GM18507 (cell line): ENCODE data around the gene PACC1.

ENCODE experiments used
- DNase-seq: peaks from one replicate; pipeline ENCODE4 v3.0.0; 2011; ENCODE audit warnings: low read depth; ENCODE audit not compliant: insufficient read length; ENCODE audit errors: extremely low spot score
- FAIRE-seq: peaks from 2 replicates; lab custom pipeline; 2011; peaks lifted over from hg19 to GRCh38; lab: Jason Lieb, UNC

Gene PACC1

GRCh38 chr1:212414328-212415106, at the start of gene PACC1:
PACC1 (minus strand) TSS chr1:212414886; CDS start chr1:212414757, 129 bp downstream.
- peak; percentile 94 for FAIRE-seq
- DNase-seq: peak; percentile 99

GRCh38 chr1:212463565-212464285, 49.0 kb upstream of the PACC1 start:
- FAIRE-seq: no peak
- DNase-seq: no peak

- FAIRE-seq: no peak
These were observed 47.4 kb upstream of the PACC1 start for GRCh38 chr1:212461916-212462660.

DNA sequence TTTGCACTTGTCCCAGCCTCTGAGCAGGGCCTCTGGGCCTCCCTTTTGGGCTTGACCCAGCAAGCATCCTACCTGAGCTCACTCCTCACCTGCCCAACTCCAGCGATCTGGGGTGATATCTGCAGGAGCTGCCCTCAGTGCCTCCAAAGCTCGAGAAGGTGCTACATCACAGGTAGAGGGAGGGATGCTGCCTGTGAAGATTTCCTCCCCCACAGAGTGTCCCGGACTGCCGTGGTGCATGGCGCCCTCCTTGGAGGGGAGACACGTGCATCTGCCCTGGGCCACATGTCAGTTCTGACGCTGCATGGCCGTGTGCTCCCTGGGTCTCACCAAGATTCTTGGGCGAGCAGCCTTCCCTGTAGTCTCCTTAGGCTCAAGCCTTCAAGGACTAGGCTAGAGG, 45.7 kb upstream of the PACC1 start:
- DNase-seq (no peak), FAIRE-seq (no peak)

More at GRCh38 chr1:212461916-212462660, 47.4 kb upstream of the PACC1 start:
- DNase-seq: no peak

- FAIRE-seq: no peak
- no peak for DNase-seq
These were observed 45.0 kb upstream of the PACC1 start for GRCh38 chr1:212459656-212460055.

DNA sequence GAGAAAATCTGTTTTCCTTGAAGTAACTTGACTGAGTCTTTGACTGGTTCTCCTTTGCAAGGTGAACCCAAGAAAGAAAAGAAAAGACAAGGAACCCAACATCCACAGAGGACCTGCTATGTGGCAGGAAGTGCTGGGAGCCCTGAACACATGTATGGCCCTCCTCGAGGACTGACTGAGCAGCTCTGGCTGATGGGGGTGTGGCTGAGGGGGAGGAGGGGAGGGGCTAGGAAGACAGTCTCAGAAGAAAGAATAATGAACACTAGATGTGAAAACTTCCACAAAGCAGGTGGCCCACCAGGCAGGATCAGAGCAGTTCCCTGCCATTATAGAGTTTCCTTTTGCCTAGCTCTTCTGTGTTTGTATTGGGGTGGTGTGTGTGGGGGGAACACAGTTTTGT, 44.1 kb upstream of the PACC1 start:
- no peak for FAIRE-seq
- no peak for DNase-seq

DNA sequence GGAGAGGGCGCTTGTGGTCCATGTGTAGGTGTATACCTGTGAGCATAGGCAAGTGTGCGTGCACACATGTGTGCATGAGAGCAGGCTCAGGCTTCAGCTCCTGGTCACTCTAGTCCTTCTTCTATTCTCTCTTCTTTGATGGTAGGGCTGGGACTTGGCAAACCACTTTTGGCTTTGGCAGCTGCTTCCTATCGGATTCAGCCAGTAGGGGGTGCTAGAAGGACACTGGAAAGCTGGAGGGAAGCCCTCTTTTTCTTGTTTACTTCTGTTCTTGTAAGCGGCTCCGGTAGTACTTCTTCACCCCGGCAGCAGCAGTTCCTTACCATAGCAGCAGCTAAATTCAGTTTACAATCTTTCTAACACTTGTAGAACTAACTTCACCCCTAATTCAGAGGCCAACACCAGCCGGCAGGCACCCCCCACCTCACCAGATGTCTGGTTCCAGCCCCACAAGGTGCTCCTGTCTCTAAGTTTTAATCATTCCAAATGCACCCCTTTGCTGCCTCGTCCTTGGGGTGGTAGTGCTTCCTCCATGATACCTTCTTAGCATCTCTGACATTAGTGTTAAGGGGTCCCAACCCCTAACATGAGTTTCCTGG, 43.2 kb upstream of the PACC1 start:
- DNase-seq (peak; percentile 26), FAIRE-seq (peak; percentile 55)

GRCh38 chr1:212455803-212456528, 41.3 kb upstream of the PACC1 start:
- DNase-seq: peak; percentile 63
- FAIRE-seq: peak; percentile 80

DNA sequence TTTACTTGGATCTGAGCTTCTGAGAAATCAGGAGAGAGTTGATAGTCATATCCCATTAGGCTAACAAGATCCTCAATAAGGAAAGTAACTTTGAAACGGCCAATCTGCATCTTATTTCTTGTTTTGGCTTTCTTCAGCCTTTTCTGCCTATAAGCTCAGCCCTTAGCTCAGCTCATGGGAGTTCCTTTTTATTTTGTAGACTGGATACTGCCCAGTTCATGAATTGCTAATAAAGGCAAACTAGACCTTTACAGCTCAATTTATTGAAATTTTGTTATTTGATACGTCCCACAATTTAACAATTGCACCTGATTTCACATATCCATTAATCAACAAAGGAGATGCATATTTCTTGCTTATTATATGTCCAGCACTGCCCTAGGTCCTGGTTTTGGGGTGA, 40.7 kb upstream of the PACC1 start:
- no peak for FAIRE-seq
- DNase-seq: no peak

DNA sequence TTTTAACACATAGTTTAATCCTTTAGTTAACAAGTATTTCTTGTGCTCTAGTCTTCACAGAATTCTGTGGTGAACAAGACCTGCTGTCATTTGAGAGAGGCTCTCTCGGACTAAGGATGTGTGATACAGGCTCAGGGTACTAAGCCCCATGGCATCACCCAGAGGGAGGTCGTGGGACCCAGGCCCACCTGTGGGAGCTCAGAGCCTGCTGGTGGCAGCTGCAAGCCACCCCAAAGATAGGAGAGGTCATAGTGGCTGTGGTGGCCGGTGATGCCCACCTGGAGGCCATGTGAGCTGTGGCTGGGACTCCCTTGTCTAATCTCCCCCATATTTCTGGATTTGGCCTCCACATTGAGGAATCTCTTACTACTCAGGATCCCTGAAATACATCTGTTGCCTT, 40.1 kb upstream of the PACC1 start:
- DNase-seq (no peak), FAIRE-seq (no peak)

GRCh38 chr1:212453156-212453857, 38.6 kb upstream of the PACC1 start:
- DNase-seq (no peak), FAIRE-seq (no peak)

DNA sequence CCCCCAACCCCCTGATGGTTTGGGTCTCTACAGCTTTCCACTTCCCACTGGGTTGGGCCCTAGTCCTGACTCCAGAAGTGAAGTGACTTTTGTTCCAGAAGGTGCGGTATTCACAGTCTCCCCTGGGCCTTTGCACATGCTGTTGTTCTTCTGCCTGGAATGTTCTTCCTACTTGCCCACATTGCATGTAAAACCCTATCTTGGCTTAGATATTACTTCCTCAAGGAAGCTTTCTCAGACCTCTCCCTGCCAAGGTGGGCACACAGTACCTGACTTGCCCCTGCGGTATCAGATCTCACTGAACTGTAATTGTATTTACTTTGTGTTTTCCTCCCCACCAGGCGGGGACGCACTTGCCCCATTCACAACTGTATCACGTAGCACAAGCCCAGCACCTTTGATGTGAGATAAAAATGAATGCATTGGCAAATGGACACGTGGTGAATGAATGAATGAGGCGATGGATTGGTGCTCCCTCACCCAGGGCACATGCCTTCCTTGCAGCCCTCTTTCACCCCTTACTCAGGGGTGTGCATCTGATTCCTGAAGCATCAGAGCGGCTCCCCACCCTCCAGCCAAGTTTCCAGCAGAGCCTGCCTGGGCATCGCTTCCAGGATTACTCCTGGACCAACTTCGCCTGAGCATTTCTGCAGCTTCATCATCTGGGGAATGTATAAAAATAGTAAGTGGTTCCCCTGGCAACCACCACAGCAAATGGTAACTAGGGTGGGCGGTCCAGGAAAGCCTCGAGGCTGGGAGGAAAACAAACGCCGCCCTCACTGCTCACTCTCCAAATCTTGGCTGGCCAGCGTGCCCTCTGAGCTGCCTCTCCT, 37.9 kb upstream of the PACC1 start:
- FAIRE-seq: no peak

GRCh38 chr1:212451416-212452322, 37.0 kb upstream of the PACC1 start:
- FAIRE-seq: no peak
- DNase-seq: no peak

More for the DNA sequence above, 37.9 kb upstream of the PACC1 start:
- no peak for DNase-seq

DNA sequence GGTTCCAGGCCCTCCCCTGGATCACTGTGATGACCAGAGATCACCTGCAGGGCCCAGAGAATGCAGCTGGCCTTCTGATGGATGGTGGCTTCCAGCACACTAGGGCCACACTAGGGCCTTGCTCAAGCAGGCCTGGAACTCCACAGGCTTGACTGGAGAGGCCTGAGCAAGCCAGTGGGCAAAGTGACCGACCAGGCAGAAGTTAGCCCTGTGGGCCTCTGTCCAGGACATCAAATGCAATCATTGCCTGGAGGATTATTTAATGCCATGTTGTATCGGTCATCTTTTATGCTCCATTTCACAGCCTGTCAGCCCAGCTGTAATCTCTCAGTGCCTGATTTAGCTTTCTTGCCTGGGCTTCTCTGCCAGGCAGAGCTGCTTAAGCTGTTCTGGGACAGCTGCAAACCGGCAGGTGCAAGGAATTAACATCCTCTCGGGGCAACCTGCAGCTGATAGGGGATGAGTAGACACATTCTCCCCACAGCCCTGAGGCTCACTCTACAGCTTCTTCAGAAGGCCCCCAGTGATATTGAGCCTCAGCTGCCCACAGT, 35.7 kb upstream of the PACC1 start:
- FAIRE-seq (no peak), DNase-seq (no peak)

DNA sequence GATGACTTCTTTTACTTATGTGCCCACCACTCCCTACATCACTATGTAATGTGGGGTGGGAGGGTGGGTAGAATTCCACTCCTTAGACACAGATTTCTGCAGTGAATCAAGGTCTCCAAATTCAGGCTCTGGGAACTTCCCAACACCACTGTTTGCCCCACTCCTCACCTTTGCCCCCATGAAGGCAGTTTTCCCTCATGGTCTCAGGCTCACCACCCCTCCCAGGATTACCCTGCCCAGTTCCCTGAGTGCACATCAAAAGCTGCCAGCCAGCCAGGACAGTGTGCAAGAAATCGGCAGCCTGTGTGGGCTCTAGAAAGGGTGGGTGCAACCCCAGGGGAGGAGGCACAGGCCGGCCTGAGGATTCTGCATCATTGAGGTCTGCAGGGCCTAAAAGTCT, 32.8 kb upstream of the PACC1 start:
- no peak for DNase-seq

DNA sequence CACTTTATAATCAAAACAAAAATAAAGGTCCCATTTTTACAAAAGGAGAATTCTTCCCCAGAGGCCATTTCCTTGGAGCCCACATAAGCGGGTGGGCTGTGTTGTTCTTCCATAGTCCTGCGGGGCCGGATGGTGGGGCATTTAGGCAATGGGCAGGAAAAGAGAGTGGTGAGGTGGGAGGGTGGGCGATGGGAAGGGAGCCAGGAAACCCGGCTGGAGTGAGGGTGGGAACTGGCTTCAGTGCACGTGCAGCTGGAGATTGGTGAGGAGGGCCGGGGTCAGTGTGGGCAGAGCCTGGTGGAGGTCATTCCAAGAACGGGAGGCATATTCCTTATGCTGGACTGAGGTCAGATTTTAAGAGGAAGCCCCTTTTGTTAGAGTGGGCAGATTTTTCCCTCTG, 31.6 kb upstream of the PACC1 start:
- no peak for FAIRE-seq
- DNase-seq: no peak

More for the DNA sequence above, 32.8 kb upstream of the PACC1 start:
- FAIRE-seq: no peak

- FAIRE-seq (no peak), DNase-seq (no peak)
These were observed 27.7 kb upstream of the PACC1 start for GRCh38 chr1:212442408-212442807.
